NCI-H446 treated with DMSO at 0.1 percent for 48 hours (cell line): Measurements from ENCODE around the gene CCDC177.

Source experiments
- DNase-seq: peaks from one replicate; lab custom pipeline; 2025; lab: John Stamatoyannopoulos, UW

The CCDC177 gene

DNA sequence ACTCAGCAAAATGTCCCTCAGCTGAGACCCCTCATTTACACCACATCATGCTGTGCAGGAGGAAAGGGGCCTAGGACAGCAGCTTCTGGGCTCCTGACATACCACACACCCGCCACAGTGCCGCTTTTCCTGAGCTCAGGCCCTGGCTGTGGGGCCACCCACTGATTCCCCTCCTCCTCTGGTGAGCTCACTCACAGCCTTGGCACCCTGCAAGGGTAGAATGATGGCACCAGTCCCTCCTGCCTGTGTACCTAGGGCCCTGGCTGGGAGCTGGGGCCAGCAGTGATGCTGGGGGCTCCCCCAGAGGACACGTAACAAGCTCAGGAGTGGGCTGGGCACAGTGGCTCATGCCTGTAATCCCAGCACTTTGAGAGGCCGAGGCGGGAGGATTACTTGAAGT, 45.7 kb downstream of the CCDC177 start:
- no peak for DNase-seq

DNA sequence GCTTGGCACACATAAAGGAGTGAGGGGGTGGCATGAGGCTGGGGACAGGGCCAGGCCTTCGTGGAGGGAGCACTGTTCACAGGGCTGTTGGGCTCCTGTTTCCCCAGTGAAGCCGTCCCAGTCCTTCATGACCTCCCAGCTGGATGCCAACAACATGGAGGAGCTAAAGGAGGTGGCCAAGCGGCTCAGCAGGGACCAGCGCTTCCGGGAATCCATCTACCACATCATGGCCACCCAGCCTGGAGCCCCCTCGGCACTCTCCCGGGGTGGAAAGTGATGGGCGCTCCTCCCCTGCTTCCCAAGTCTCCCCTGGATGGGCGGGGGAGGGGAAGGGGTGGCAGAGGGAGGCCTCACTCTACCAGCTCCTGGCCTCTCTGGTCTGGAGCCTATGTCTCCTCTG, 46.5 kb downstream of the CCDC177 start:
- no peak for DNase-seq

DNA sequence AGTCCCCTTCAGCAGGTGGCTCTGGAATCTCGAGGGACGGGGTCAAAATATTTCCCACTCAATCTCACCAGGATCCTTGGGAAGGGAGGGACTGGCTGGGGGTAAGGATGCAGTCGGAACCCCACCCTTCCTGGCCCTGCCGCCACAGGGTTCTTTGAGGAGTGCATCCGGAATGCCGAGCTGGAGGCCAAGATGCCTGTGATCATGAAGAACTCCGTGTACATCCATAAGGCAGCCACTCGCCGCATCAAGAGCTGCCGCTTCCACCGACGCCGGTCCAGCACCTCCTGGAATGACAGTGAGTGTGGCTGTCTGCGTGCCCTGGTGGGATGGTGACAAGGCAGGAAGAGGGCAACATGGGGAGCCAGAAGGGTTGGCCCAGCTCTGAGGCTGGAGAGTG, 47.0 kb downstream of the CCDC177 start:
- no peak for DNase-seq

DNA sequence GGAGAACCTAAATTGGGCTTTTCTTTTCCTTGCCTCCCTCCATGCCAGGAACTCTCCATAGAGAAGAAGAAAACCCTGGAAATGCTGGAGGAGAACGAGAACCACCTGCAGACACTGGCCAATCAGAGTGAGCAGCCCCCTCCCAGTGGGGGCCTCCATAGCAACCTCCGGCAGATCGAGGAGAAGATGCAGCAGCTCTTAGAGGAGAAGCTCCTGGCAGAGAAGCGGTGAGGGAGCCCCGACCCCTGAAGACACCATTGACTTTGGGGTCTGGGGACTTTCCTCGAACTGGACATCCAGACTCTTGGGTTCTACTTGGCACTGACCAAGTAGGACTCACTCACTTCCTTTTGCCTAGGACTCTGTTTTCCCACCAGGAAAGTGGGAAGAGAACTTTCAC, 48.8 kb downstream of the CCDC177 start:
- no peak for DNase-seq

DNA sequence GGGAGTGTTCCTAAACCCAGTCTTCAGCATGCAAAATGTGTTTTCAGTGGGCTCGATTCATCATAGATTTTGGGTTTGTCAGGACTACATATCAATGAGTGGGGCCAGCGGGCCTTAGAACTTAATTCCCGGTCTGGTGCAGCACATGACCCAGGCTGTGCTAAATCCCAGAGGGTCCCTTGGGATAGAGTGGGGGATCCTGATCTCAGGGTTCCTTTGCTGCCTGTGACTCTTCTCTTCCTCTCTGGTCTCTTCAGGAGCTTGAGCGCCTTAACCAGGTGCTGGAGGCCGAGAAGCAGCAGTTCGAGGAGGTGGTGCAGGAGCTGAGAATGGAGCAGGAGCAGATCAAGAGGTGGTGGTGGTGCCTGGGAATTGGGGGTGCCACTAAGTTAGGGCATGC, 52.6 kb downstream of the CCDC177 start:
- DNase-seq, result no peak
